GM19397 (cell line): Measurements from ENCODE around the gene HTR4.
A peak's percentile ranks its signal among the peaks of the same experiment; 100 is the strongest.
"Not testable (repeated sequence)": the region's sequence is repeated elsewhere in the genome, so short reads cannot be mapped to it uniquely, and the experiment has no call there.

Experiments
- ATAC-seq: cut with Tn5 transposase; IDR thresholded peaks from one replicate; pipeline ENCODE4 v1.9.1; 2021; ENCODE audit warnings: mild to moderate bottlenecking, moderate library complexity; ENCODE audit not compliant: unreplicated experiment

Gene HTR4

GRCh38 chr5:148541054-148541835 lies 113.1 kb downstream of the HTR4 start:
- ATAC-seq, result no peak

- ATAC-seq, result no peak
Measured at GRCh38 chr5:148540647-148541046, 113.7 kb downstream of the HTR4 start.

GRCh38 chr5:148539851-148540250 lies 114.5 kb downstream of the HTR4 start:
- ATAC-seq, result no peak

GRCh38 chr5:148535190-148535589 lies 119.1 kb downstream of the HTR4 start:
- no peak for ATAC-seq

- ATAC-seq, result no peak
Measured at GRCh38 chr5:148532969-148533670, 121.2 kb downstream of the HTR4 start.

- ATAC-seq, result not testable (repeated sequence)
Measured at GRCh38 chr5:148529450-148529849, 124.9 kb downstream of the HTR4 start.

- no peak for ATAC-seq
Measured at GRCh38 chr5:148524721-148525120, 129.6 kb downstream of the HTR4 start.

- no peak for ATAC-seq
Measured at GRCh38 chr5:148523139-148523538, 131.2 kb downstream of the HTR4 start.

- no peak for ATAC-seq
Measured at GRCh38 chr5:148515460-148515859, 138.9 kb downstream of the HTR4 start.

- ATAC-seq, result no peak
Measured at GRCh38 chr5:148514344-148514743, 140.0 kb downstream of the HTR4 start.

- ATAC-seq, result no peak
Measured at GRCh38 chr5:148512498-148512897, 141.8 kb downstream of the HTR4 start.

- peak; percentile 64 for ATAC-seq
Measured at GRCh38 chr5:148511810-148512347, 142.4 kb downstream of the HTR4 start.

GRCh38 chr5:148509893-148510292 lies 144.4 kb downstream of the HTR4 start:
- ATAC-seq, result no peak

- no peak for ATAC-seq
Measured at GRCh38 chr5:148507648-148508047, 146.7 kb downstream of the HTR4 start.

- no peak for ATAC-seq
Measured at GRCh38 chr5:148499452-148499851, 154.9 kb downstream of the HTR4 start.

- no peak for ATAC-seq
Measured at GRCh38 chr5:148497757-148498156, 156.6 kb downstream of the HTR4 start.

- no peak for ATAC-seq
Measured at GRCh38 chr5:148492351-148492750, 162.0 kb downstream of the HTR4 start.

- ATAC-seq, result no peak
Measured at GRCh38 chr5:148491793-148492184, 162.5 kb downstream of the HTR4 start.

- no peak for ATAC-seq
Measured at GRCh38 chr5:148491015-148491792, 163.1 kb downstream of the HTR4 start.

- ATAC-seq, result no peak
Measured at GRCh38 chr5:148488757-148489156, 165.6 kb downstream of the HTR4 start.

GRCh38 chr5:148486456-148486855 lies 167.9 kb downstream of the HTR4 start:
- no peak for ATAC-seq
